Activated CD8-positive, alpha-beta memory T cell treated with anti-CD3 and anti-CD28 coated beads, Interleukin-2, amount 50 U/mL, for 48 hours (primary cell): ENCODE data around the gene TGFBRAP1.
"Not testable (repeated sequence)": the region's sequence is repeated elsewhere in the genome, so short reads cannot be mapped to it uniquely, and the experiment has no call there.

Experiments
- DNase-seq: peaks from one replicate; pipeline ENCODE4 v3.0.0-alpha.2; 2020

TGFBRAP1 gene

GRCh38 chr2:105344704-105345345, 15.3 kb upstream of the TGFBRAP1 start:
- no peak for DNase-seq

GRCh38 chr2:105339414-105339813, 9.9 kb upstream of the TGFBRAP1 start:
- DNase-seq, result no peak

- DNase-seq, result no peak
Measured at GRCh38 chr2:105338020-105338385, 8.5 kb upstream of the TGFBRAP1 start.

- peak; percentile 93 for DNase-seq
Measured at GRCh38 chr2:105337122-105338019, 7.8 kb upstream of the TGFBRAP1 start, which contains the start of gene C2orf49. C2orf49 (plus strand) TSS chr2:105337540; CDS start chr2:105337588, 48 bp downstream.

- no peak for DNase-seq
Measured at GRCh38 chr2:105336786-105337121, 7.2 kb upstream of the TGFBRAP1 start.

GRCh38 chr2:105335469-105335868, 5.9 kb upstream of the TGFBRAP1 start:
- no peak for DNase-seq

- DNase-seq, result no peak
Measured at GRCh38 chr2:105334211-105334610, 4.7 kb upstream of the TGFBRAP1 start.

GRCh38 chr2:105330681-105331375, 1.3 kb upstream of the TGFBRAP1 start:
- DNase-seq, result peak; percentile 60

- DNase-seq, result peak; percentile 72
Measured at GRCh38 chr2:105329197-105329554, 359 bp downstream of the TGFBRAP1 start.

GRCh38 chr2:105328281-105329196, 996 bp downstream of the TGFBRAP1 start:
- peak; percentile 61 for DNase-seq

- DNase-seq, result no peak
Measured at GRCh38 chr2:105327690-105328089, 1.8 kb downstream of the TGFBRAP1 start.

GRCh38 chr2:105327271-105327670, 2.3 kb downstream of the TGFBRAP1 start:
- not testable (repeated sequence) for DNase-seq

- DNase-seq, result no peak
Measured at GRCh38 chr2:105325389-105325963, 4.1 kb downstream of the TGFBRAP1 start.

- no peak for DNase-seq
Measured at GRCh38 chr2:105324732-105325131, 4.8 kb downstream of the TGFBRAP1 start.

- DNase-seq, result no peak
Measured at GRCh38 chr2:105324101-105324500, 5.4 kb downstream of the TGFBRAP1 start.

- no peak for DNase-seq
Measured at GRCh38 chr2:105323111-105323510, 6.4 kb downstream of the TGFBRAP1 start.

- no peak for DNase-seq
Measured at GRCh38 chr2:105321875-105322646, 7.5 kb downstream of the TGFBRAP1 start.

- no peak for DNase-seq
Measured at GRCh38 chr2:105320651-105321215, 8.8 kb downstream of the TGFBRAP1 start.

GRCh38 chr2:105317937-105318336, 11.6 kb downstream of the TGFBRAP1 start:
- DNase-seq, result no peak

GRCh38 chr2:105315314-105315713, 14.2 kb downstream of the TGFBRAP1 start:
- no peak for DNase-seq

- DNase-seq, result no peak
Measured at GRCh38 chr2:105313877-105314276, 15.7 kb downstream of the TGFBRAP1 start.
